Prostate gland (tissue), 2 donors: ENCODE results near the gene SEC24D. TPM values are rescaled to one million over a fixed set of nuclear protein-coding genes. Genes with fewer than 3 reads are reported as not detected.

Experiments
- DNase-seq: peaks from one replicate; pipeline ENCODE4 v3.0.0-alpha.2; 2019; ENCODE audit warnings: low spot score
- H3K27ac ChIP-seq, 2 donors: fragments of 200-600 bp; sonication (generic); 2 replicates each; pipeline ENCODE4 v1.5.1; 2017 to 2019
- H3K27me3 ChIP-seq: fragments of 200-600 bp; sonication (generic); replicated peaks from 2 replicates; pipeline ENCODE4 v1.5.1; 2019; ENCODE audit not compliant: insufficient read depth
- H3K36me3 ChIP-seq, 2 donors: fragments of 200-600 bp; sonication (generic); 1 replicate in 1 of 2; 2 replicates in 1 of 2; pipeline versions ENCODE4 v1.5.1 to v1.8.1; 2017 to 2019
- H3K4me1 ChIP-seq: fragments of 200-600 bp; sonication (generic); replicated peaks from 2 replicates; pipeline ENCODE4 v1.5.1; 2019
- H3K4me3 ChIP-seq, 2 donors: fragments of 200-600 bp; sonication (generic); 2 replicates each; pipeline ENCODE4 v1.5.1; 2017 to 2019
- H3K9me3 ChIP-seq: fragments of 200-600 bp; sonication (generic); 2 replicates; pipeline ENCODE4 v1.5.1; 2017
- CTCF ChIP-seq, 4 experiments: fragments of 200-600 bp in 2 of 4; fragments of 450-650 bp in 2 of 4; sonication (generic) in 2 of 4; IDR thresholded peaks; 1 replicate in 3 of 4; 2 replicates in 1 of 4; pipeline ENCODE4 v1.5.1; 2016 to 2019; ENCODE audit warnings: antibody characterized with exemption in 4 of 4, mild to moderate bottlenecking in 2 of 4, moderate library complexity in 2 of 4
- POLR2A ChIP-seq: fragments of 450-650 bp; IDR thresholded peaks from one replicate; pipeline ENCODE4 v1.6.1; 2016; ENCODE audit warnings: antibody characterized with exemption, mild to moderate bottlenecking
- POLR2AphosphoS5 ChIP-seq: sonication (generic); formaldehyde crosslinking; IDR thresholded peaks from one replicate; pipeline ENCODE4 v1.6.1; 2017; ENCODE audit warnings: antibody characterized with exemption
- WGBS: methylation state at CpG from one replicate; pipeline ENCODE4 v1.1.5; 2018; 5-methylcytosine and 5-hydroxymethylcytosine counted together
- intact Hi-C: fragments of 100-400 bp; cut with DNase I; formaldehyde crosslinking; loops from one replicate; pipeline ENCODE4 v1.14.2; 2022
- total RNA-seq, 2 donors: library from RNA; depleted of rRNA; stranded (reverse); fragments of >200 nt; gene quantifications; one replicate each; pipeline ENCODE4 v1.1.0, GENCODE V29; 2016

The SEC24D gene
- total RNA-seq, 2 donors from 2014 or later: 31.5 to 34.9 TPM

- no peaks in the 10 kb centered on the region for H3K9me3 ChIP-seq
- intact Hi-C loops: no loop called here
- H3K4me1 ChIP-seq: peaks cover 3% of the 10 kb centered on the region
- H3K4me3 ChIP-seq: no peak overlapping the region
- TF ChIP-seq POLR2A (no peak), POLR2AphosphoS5 (no peak), CTCF (IDR thresholded peaks at IDR 0.05) (no peak)
- H3K27me3 ChIP-seq: no peaks in the 10 kb centered on the region
- no peak overlapping the region for H3K27ac ChIP-seq
- no peaks in the 10 kb centered on the region for H3K36me3 ChIP-seq
- DNase-seq: no peak
- 87% methylated on average over 3 of the region's 3 CpGs for WGBS
Measured at GRCh38 chr4:118867311-118868067, 31.6 kb upstream of the SEC24D start.

- Histone ChIP-seq H3K4me1 (peaks cover 3% of the 10 kb centered on the region), H3K36me3 (no peaks in the 10 kb centered on the region), H3K9me3 (no peaks in the 10 kb centered on the region), H3K27me3 (no peaks in the 10 kb centered on the region), H3K27ac (no peak overlapping the region), H3K4me3 (no peak overlapping the region)
- no peak for TF ChIP-seq POLR2AphosphoS5
- TF ChIP-seq POLR2A: no peak
- TF ChIP-seq CTCF (IDR thresholded peaks at IDR 0.05): no peak
- DNase-seq: no peak
- intact Hi-C loops: no loop called here
- 93% methylated on average over 1 of the region's 1 CpG for WGBS
Measured at GRCh38 chr4:118866442-118866841, 30.5 kb upstream of the SEC24D start.

GRCh38 chr4:118865091-118865708 is 29.3 kb upstream of the SEC24D start:
- peak; percentile 55 for DNase-seq
- Histone ChIP-seq H3K36me3 (no peaks in the 10 kb centered on the region), H3K27me3 (no peaks in the 10 kb centered on the region), H3K4me3 (no peak overlapping the region), H3K4me1 (peaks cover 3% of the 10 kb centered on the region), H3K9me3 (no peaks in the 10 kb centered on the region), H3K27ac (peak overlapping the region in 1 of 2 donors; percentile 3)
- intact Hi-C loops: no loop called here
- 12% methylated on average over 5 of the region's 5 CpGs for WGBS
- TF ChIP-seq CTCF (IDR thresholded peaks at IDR 0.05) (peak in 3 of 4 experiments; percentile 36 to 62 (median 52)), POLR2A (no peak), POLR2AphosphoS5 (peak; percentile 56)

GRCh38 chr4:118858779-118859178 is 22.9 kb upstream of the SEC24D start:
- DNase-seq: no peak
- no peak for TF ChIP-seq POLR2A
- no peak for TF ChIP-seq POLR2AphosphoS5
- TF ChIP-seq CTCF (IDR thresholded peaks at IDR 0.05): no peak
- Histone ChIP-seq H3K4me1 (no peaks in the 10 kb centered on the region), H3K9me3 (no peaks in the 10 kb centered on the region), H3K27me3 (no peaks in the 10 kb centered on the region), H3K36me3 (no peaks in the 10 kb centered on the region), H3K27ac (no peak overlapping the region), H3K4me3 (no peak overlapping the region)
- WGBS: 89% methylated on average over 2 of the region's 2 CpGs
- intact Hi-C loops: no loop called here

GRCh38 chr4:118857760-118858159 is 21.8 kb upstream of the SEC24D start:
- TF ChIP-seq POLR2AphosphoS5 (no peak), POLR2A (no peak), CTCF (IDR thresholded peaks at IDR 0.05) (no peak)

More at GRCh38 chr4:118857760-118858159, 21.8 kb upstream of the SEC24D start:
- DNase-seq: no peak
- H3K4me1 ChIP-seq: no peaks in the 10 kb centered on the region
- no peaks in the 10 kb centered on the region for H3K36me3 ChIP-seq
- intact Hi-C loops: no loop called here
- 65% methylated on average over 2 of the region's 2 CpGs for WGBS
- no peaks in the 10 kb centered on the region for H3K27me3 ChIP-seq
- no peak overlapping the region for H3K4me3 ChIP-seq
- no peak overlapping the region for H3K27ac ChIP-seq
- H3K9me3 ChIP-seq: no peaks in the 10 kb centered on the region
